Limb (tissue), 2 donors: ENCODE results near the gene LMO7.

Experiments used
- DNase-seq, 2 donors: peaks; one replicate each; pipeline ENCODE4 v3.0.0-alpha.2; 2016; ENCODE audit errors: extremely low spot score in 2 of 2

The LMO7 gene

GRCh38 chr13:75798353-75799255, 162.5 kb downstream of the LMO7 start:
- no peak for DNase-seq

- DNase-seq, result no peak
Observed at GRCh38 chr13:75800545-75800944, 164.4 kb downstream of the LMO7 start.

DNA sequence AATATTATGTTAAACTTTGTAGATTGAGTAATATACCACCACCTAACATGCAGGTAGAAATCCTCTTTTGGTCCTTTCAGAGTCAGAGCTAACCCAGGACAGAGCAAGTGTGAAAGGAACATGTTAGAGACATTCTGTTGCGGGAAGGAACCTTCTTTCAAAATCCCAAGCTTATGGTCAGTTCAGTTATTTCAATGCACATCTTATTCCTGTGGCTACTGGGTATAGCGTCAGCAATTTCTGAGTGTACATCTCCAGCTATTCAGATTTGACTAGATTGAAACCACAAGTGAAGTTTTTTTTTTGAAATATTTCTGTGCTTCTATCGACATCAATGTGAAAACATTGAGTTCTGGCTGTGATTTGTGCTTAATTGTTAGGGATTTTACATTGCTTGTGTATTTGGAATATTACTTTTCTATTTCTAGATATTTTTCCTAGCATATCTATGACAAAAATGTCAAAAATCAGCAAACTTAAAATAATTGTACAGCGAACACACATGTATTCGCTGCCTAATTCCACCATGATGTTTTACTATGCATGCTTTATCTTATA, 165.3 kb downstream of the LMO7 start:
- DNase-seq, result no peak

- no peak for DNase-seq
Observed at GRCh38 chr13:75802161-75802560, 166.0 kb downstream of the LMO7 start.

DNA sequence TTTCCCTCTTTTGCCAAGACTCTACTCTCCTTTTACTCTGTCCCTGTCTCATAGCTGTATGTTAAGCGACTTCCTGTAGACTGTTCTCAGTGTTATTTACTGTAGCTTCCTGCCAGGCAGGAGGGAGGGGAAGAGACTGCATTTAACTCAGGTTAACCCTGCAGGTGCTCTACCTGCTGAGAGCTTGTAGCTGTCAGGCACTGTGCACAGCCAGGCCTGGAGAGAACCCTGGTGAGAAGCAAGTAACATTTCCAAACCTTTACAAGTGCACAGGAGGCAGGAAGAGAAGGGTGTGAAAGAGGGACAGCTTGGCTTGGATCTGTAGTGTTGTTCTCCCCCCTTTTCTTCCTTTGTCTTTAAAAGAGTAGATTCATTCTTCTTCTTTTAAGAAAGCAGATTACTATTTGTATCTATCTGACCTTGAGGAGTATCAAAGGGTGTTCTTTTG, 167.1 kb downstream of the LMO7 start:
- DNase-seq, result no peak

DNA sequence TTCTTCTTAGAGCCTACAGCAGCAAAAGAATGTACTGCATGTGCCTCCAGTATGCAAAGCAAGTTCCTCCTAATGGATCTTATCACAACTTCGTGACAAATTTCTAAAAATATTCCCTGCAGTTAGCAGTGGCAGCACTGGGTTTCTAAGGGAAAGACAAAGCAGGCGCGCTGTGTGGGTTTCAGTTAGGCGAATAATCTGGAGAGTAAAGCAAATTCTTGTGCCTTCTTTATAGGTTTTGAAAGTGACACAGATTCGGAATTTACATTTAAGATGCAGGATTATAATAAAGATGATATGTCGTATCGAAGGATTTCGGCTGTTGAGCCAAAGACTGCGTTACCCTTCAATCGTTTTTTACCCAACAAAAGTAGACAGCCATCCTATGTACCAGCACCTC, 167.9 kb downstream of the LMO7 start:
- DNase-seq, result no peak

GRCh38 chr13:75804605-75805004, 168.5 kb downstream of the LMO7 start:
- DNase-seq, result no peak

- DNase-seq, result no peak
Observed at GRCh38 chr13:75806117-75806516, 170.0 kb downstream of the LMO7 start.

GRCh38 chr13:75811361-75811760, 175.2 kb downstream of the LMO7 start:
- DNase-seq, result no peak

- DNase-seq, result no peak
Observed at GRCh38 chr13:75811841-75812240, 175.7 kb downstream of the LMO7 start.

DNA sequence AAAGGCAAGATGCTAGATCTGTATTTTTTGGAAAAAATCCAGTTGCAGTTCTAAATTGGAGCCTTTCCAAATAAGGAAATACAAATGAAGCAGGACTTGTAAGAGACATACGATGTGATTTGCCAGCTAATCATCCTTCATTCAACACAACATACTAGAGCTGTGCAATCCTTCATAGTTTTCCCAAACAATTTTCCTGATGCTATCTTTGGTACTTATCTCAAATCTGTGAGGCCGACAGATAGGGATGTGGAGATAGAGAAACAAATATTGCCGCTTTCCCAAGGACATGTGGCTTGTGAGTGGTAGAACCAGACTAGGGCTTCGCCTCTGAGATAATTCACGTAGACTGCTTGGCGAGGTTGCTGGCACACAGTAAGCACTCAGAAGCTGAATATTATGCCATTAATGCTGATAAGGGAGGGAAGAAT, 176.6 kb downstream of the LMO7 start:
- DNase-seq, result no peak

GRCh38 chr13:75813323-75813722, 177.2 kb downstream of the LMO7 start:
- no peak for DNase-seq

- DNase-seq, result no peak
Observed at GRCh38 chr13:75818179-75818967, 182.2 kb downstream of the LMO7 start.

DNA sequence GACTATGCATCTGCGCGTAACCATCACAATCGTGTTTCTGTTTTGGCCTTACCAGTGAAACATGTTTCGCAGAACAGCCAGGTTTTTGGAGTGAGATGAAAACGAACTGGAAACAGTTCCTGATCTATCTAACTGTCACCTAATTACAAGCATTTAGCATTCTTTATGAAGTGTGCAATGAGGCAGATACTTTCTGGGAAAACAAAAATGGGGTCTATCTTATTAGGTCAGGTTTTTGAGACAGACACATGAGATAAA, 182.8 kb downstream of the LMO7 start:
- DNase-seq, result no peak

- DNase-seq, result no peak
Observed at GRCh38 chr13:75825161-75825560, 189.0 kb downstream of the LMO7 start.

GRCh38 chr13:75825594-75825993, 189.5 kb downstream of the LMO7 start:
- no peak for DNase-seq

DNA sequence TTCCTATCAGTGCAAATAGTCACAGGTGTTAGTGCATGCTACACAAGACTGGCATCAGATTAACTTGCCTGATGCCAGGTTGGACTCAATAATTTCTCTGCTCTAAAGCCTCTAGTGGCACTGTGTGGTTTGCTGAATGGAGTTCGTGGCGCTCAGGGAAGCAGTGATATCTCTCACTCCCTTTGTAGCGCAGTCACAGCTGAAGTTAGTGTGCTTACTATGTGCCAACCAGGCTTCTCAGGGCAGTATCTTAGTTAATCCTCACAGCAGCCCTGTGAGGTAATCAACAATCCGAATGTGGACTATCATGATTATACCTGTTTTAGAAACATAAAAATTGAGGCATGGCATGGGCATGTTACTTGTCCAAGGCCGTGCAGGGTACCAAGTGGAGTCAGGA, 190.3 kb downstream of the LMO7 start:
- DNase-seq, result no peak

- DNase-seq, result no peak
Observed at GRCh38 chr13:75829830-75830229, 193.7 kb downstream of the LMO7 start.

DNA sequence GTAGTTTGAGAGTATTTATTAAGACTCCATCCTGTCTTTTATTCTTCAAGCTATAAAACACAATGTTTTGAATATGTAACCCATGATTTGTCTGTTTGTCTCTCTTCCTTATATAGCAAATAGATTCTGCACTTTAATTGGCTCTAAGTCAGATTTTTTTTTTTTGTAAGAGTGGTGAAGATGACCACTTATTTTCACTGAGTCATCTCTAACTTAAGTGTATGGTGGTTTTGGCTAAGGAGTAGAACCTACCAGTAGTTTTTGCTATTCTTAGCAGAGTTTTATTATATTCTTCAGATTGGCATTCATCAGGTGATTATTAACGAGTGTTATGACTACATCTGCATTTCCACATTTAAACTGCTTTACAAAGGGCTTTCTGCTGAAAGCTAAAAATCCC, 194.7 kb downstream of the LMO7 start:
- no peak for DNase-seq

DNA sequence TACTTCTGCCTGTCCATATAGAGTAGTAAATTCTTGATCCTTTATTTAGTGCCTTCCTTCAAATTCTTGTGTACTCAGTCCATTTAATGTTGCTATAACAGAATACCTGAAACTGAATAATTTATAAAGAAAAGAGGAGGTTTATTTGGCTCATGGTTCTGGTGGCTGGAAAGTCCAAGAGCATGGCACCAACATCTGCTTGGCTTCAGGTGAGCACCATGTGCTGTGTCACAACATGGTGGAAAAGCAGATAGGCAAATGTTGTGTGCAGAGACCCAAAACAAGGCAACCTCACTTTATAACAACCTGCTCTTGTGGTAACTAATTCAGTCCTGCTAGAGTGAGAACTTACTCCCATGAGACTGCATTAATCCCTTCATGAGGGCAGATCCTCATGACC, 195.3 kb downstream of the LMO7 start:
- no peak for DNase-seq

GRCh38 chr13:75832812-75833211, 196.7 kb downstream of the LMO7 start:
- DNase-seq, result no peak

GRCh38 chr13:75836441-75836840, 200.3 kb downstream of the LMO7 start:
- no peak for DNase-seq
